ENCODE results near the gene ATXN2L. TPM values are rescaled to one million over a fixed set of nuclear protein-coding genes. Genes with fewer than 3 reads are reported as not detected.

ATXN2L gene
- total and polyA plus RNA-seq, 2 of the 13 experiments (the other 11 are each of a cell fraction or from before 2014, with no cell fraction given) = 40.8 to 55.1 TPM

DNA sequence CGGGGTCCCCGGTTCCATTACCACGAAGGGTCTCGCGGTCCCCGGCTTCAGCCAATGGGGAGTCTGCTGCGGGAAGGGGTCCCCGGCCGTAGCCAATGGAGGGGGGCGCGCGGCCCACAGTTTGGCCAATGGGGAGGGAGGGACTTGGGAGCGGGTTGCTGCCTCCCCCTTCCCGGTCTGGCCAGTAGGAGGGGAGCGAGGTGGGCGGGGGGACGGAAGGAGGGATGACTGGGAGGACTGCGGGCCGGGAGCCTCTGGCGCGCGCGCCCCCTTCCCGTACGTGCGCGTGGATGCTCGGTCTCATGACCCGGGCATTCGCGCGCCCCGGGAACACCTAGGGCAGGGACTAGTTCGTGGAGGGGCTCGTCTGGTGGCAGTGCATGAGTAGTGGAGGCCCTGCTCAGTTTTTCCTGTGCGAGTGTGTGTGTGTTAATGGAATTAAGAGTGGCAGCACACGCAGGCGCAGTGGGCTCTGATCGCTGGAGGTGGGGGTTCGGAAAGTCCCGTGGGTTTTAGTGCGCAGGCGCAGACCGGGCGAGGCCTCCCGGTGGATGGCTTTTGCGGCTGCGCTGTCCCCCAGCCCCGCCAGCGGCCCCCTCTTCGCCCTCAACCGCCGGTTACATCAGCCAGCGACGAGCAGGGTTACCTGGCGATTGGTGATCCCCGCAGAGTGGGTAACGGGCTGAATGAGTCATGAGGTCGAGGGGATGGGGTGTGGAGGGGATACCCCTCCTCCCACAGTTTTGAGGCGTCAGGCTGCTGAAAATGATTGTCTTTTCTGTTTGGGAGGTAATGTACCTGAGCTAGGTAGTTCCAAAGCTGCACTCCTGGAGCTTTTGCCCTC is 1.3 kb downstream of the ATXN2L start (continued):
- TF ChIP-seq, protein P1, sequence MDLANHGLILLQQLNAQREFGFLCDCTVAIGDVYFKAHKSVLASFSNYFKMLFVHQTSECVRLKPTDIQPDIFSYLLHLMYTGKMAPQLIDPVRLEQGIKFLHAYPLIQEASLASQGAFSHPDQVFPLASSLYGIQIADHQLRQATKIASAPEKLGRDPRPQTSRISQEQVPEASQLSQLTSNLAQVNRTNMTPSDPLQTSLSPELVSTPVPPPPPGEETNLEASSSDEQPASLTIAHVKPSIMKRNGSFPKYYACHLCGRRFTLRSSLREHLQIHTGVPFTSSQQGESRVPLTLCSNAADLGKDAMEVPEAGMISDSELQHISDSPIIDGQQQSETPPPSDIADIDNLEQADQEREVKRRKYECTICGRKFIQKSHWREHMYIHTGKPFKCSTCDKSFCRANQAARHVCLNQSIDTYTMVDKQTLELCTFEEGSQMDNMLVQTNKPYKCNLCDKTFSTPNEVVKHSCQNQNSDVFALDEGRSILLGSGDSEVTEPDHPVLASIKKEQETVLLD (CRISPR knock-in tag; IDR thresholded peaks at IDR 0.05; ENCODE audit: low read depth) = peak; percentile 69; the same call in 1 of the 2 replicates
- no peak for TF ChIP-seq GTF3A (CRISPR knock-in tag; conservative IDR thresholded peaks at IDR 0.05)
- 0 out of 2 replicates have a peak, but pooled peaks have one; percentile 6 for TF ChIP-seq HMG20B (CRISPR knock-in tag; conservative IDR thresholded peaks at IDR 0.05)
- no peak; the same call in 1 of the 2 replicates for TF ChIP-seq NR2F2 (IDR thresholded peaks at IDR 0.05; ENCODE audit: borderline replicate concordance, low read depth)
- TF ChIP-seq MTF2 (CRISPR knock-in tag; IDR thresholded peaks at IDR 0.05; ENCODE audit: borderline replicate concordance) = 0 out of 2 replicates have a peak, but pooled peaks have one; percentile 46
- peak; percentile 72; the same call in 1 of the 2 replicates for TF ChIP-seq EED (CRISPR knock-in tag; IDR thresholded peaks at IDR 0.05)
- TF ChIP-seq ETV5 (CRISPR knock-in tag; IDR thresholded peaks at IDR 0.05; ENCODE audit: borderline replicate concordance) = peak; percentile 67; the same call in 1 of the 2 replicates
- TF ChIP-seq ZNF20 (CRISPR knock-in tag; IDR thresholded peaks at IDR 0.05) = no peak
- peak; percentile 54 for TF ChIP-seq HIVEP1 (CRISPR knock-in tag; IDR thresholded peaks at IDR 0.05)
- TF ChIP-seq ZFP41 (CRISPR knock-in tag; IDR thresholded peaks at IDR 0.05; ENCODE audit: borderline replicate concordance) = no peak
- peak; percentile 32; the same call in 1 of the 2 replicates for TF ChIP-seq ZNF124 (CRISPR knock-in tag; IDR thresholded peaks at IDR 0.05)
- no peak for TF ChIP-seq ZNF572 (CRISPR knock-in tag; IDR thresholded peaks at IDR 0.05)
- TF ChIP-seq GZF1 (CRISPR knock-in tag; IDR thresholded peaks at IDR 0.05) = no peak; the same call in 1 of the 2 replicates
- TF ChIP-seq NFKB2 (CRISPR knock-in tag; IDR thresholded peaks at IDR 0.05; ENCODE audit: borderline replicate concordance) = peak; percentile 94
- TF ChIP-seq, protein P2, sequence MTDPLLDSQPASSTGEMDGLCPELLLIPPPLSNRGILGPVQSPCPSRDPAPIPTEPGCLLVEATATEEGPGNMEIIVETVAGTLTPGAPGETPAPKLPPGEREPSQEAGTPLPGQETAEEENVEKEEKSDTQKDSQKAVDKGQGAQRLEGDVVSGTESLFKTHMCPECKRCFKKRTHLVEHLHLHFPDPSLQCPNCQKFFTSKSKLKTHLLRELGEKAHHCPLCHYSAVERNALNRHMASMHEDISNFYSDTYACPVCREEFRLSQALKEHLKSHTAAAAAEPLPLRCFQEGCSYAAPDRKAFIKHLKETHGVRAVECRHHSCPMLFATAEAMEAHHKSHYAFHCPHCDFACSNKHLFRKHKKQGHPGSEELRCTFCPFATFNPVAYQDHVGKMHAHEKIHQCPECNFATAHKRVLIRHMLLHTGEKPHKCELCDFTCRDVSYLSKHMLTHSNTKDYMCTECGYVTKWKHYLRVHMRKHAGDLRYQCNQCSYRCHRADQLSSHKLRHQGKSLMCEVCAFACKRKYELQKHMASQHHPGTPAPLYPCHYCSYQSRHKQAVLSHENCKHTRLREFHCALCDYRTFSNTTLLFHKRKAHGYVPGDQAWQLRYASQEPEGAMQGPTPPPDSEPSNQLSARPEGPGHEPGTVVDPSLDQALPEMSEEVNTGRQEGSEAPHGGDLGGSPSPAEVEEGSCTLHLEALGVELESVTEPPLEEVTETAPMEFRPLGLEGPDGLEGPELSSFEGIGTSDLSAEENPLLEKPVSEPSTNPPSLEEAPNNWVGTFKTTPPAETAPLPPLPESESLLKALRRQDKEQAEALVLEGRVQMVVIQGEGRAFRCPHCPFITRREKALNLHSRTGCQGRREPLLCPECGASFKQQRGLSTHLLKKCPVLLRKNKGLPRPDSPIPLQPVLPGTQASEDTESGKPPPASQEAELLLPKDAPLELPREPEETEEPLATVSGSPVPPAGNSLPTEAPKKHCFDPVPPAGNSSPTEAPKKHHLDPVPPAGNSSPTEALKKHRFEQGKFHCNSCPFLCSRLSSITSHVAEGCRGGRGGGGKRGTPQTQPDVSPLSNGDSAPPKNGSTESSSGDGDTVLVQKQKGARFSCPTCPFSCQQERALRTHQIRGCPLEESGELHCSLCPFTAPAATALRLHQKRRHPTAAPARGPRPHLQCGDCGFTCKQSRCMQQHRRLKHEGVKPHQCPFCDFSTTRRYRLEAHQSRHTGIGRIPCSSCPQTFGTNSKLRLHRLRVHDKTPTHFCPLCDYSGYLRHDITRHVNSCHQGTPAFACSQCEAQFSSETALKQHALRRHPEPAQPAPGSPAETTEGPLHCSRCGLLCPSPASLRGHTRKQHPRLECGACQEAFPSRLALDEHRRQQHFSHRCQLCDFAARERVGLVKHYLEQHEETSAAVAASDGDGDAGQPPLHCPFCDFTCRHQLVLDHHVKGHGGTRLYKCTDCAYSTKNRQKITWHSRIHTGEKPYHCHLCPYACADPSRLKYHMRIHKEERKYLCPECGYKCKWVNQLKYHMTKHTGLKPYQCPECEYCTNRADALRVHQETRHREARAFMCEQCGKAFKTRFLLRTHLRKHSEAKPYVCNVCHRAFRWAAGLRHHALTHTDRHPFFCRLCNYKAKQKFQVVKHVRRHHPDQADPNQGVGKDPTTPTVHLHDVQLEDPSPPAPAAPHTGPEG (CRISPR knock-in tag; IDR thresholded peaks at IDR 0.05) = peak; percentile 73
- TF ChIP-seq SAFB2 (CRISPR knock-in tag; IDR thresholded peaks at IDR 0.05; ENCODE audit: borderline replicate concordance, low read depth) = no peak; the same call in 1 of the 2 replicates
- TF ChIP-seq, protein P3, sequence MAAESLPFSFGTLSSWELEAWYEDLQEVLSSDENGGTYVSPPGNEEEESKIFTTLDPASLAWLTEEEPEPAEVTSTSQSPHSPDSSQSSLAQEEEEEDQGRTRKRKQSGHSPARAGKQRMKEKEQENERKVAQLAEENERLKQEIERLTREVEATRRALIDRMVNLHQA (CRISPR knock-in tag; IDR thresholded peaks at IDR 0.05) = 0 out of 2 replicates have a peak, but pooled peaks have one; percentile 43
- 0 out of 2 replicates have a peak, but pooled peaks have one; percentile 7 for TF ChIP-seq BCL6 (CRISPR knock-in tag; IDR thresholded peaks at IDR 0.05)
- no peak for TF ChIP-seq RAD21 (CRISPR knock-in tag; IDR thresholded peaks at IDR 0.05)
- no peak for TF ChIP-seq CENPX (CRISPR knock-in tag; IDR thresholded peaks at IDR 0.05)
- TF ChIP-seq ZFP36L2 (CRISPR knock-in tag; IDR thresholded peaks at IDR 0.05) = no peak; the same call in 1 of the 2 replicates
- no peak for TF ChIP-seq FOXA1 (IDR thresholded peaks at IDR 0.05)
- no peak for TF ChIP-seq FOXA1 (CRISPR knock-in tag; IDR thresholded peaks at IDR 0.05)
- TF ChIP-seq SALL1 (CRISPR knock-in tag; IDR thresholded peaks at IDR 0.05) = peak; percentile 49
